B cell (primary cell): Measurements from ENCODE around the gene ZNF776. TPM values are rescaled to one million over a fixed set of nuclear protein-coding genes. Genes with fewer than 3 reads are reported as not detected.

Experiments
- ATAC-seq: fragments of 200-7000 bp; cut with Tn5 transposase; one replicate; pipeline ENCODE4 v1.10.0; 2021; ENCODE audit warnings: low read depth, mild to moderate bottlenecking, moderate number of reproducible peaks, moderate library complexity
- CTCF ChIA-PET: fragments of 350-600 bp; sonication (Branson Sonifier 250); formaldehyde crosslinking; loops from one replicate; lab custom pipeline; 2021; ENCODE audit warnings: antibody characterized with exemption, inconsistent platforms; lab: Charles Lee
- POLR2A ChIA-PET: fragments of 350-600 bp; sonication (Branson Sonifier 250); formaldehyde crosslinking; loops from one replicate; lab custom pipeline; 2021; ENCODE audit warnings: antibody characterized with exemption; lab: Charles Lee
- DNase-seq: peaks from one replicate; pipeline ENCODE4 v3.0.0; 2013
- H2AFZ ChIP-seq: 2 replicates; pipeline ENCODE4 v1.6.1; 2012; ENCODE audit warnings: mild to moderate bottlenecking, low read depth, low read length; ENCODE audit not compliant: insufficient read depth, poor library complexity, severe bottlenecking
- H3K27ac ChIP-seq, 2 donors: 1 replicate in 1 of 2; 2 replicates in 1 of 2; pipeline ENCODE4 v1.5.1; 2012 to 2013; ENCODE audit warnings: low read length in 2 of 2, mild to moderate bottlenecking in 2 of 2, moderate library complexity in 1 of 2
- H3K27me3 ChIP-seq, 4 experiments: fragments of 200-600 bp in 1 of 4; sonication (generic) in 1 of 4; replicated peaks in 1 of 4; 1 replicate in 2 of 4; 2 replicates in 2 of 4; pipeline versions ENCODE4 v1.6.1 to v1.7.0; 2013 to 2016; ENCODE audit warnings: low read length in 3 of 4, mild to moderate bottlenecking in 2 of 4, mixed read lengths in 1 of 4, moderate library complexity in 1 of 4; ENCODE audit not compliant: insufficient read depth in 4 of 4, control insufficient read depth in 3 of 4; ENCODE audit errors: control extremely low read depth in 1 of 4
- H3K36me3 ChIP-seq, 2 experiments: replicated peaks in 1 of 2; 1 replicate in 1 of 2; 2 replicates in 1 of 2; pipeline versions ENCODE4 v1.6.1 to v1.7.1; 2013; ENCODE audit warnings: low read length in 1 of 2; ENCODE audit not compliant: insufficient read depth in 2 of 2, control insufficient read depth in 1 of 2; ENCODE audit errors: control extremely low read depth in 1 of 2, extremely low read depth in 1 of 2
- H3K4me1 ChIP-seq, 2 donors: fragments of 200-600 bp in 1 of 2; sonication (generic) in 1 of 2; 1 replicate in 1 of 2; 2 replicates in 1 of 2; pipeline versions ENCODE4 v1.5.1 to v1.6.1; 2013 to 2017; ENCODE audit warnings: low read length in 2 of 2; ENCODE audit not compliant: control insufficient read depth in 2 of 2, insufficient read depth in 2 of 2
- H3K4me2 ChIP-seq: replicated peaks from 2 replicates; pipeline ENCODE3; 2012; ENCODE audit warnings: mild to moderate bottlenecking, low read depth, low read length; ENCODE audit not compliant: poor library complexity, severe bottlenecking
- H3K4me3 ChIP-seq, 5 experiments: fragments of 200-600 bp in 1 of 5; sonication (generic) in 1 of 5; 1 replicate in 3 of 5; 2 replicates in 2 of 5; pipeline versions ENCODE4 v1.5.1 to v1.7.0; 2011 to 2016; ENCODE audit warnings: low read length in 4 of 5, mild to moderate bottlenecking in 4 of 5, low read depth in 2 of 5, control low read depth in 1 of 5, moderate library complexity in 1 of 5; ENCODE audit not compliant: insufficient read depth in 1 of 5; ENCODE audit errors: control extremely low read depth in 1 of 5, extremely low read depth in 1 of 5
- H3K79me2 ChIP-seq: fragments of 200-600 bp; sonication (generic); one replicate; pipeline ENCODE4 v1.6.0; 2016; ENCODE audit warnings: low read length; ENCODE audit not compliant: control insufficient read depth, insufficient read depth
- H3K9ac ChIP-seq: fragments of 200-600 bp; sonication (generic); 2 replicates; pipeline ENCODE4 v1.6.1; 2017; ENCODE audit warnings: mild to moderate bottlenecking, low read length, moderate library complexity
- H3K9me3 ChIP-seq, 3 donors: one replicate each; pipeline versions ENCODE4 v1.6.1 to v1.7.1; 2013; ENCODE audit warnings: low read length in 2 of 3; ENCODE audit not compliant: control insufficient read depth in 2 of 3, insufficient read depth in 1 of 3; ENCODE audit errors: control extremely low read depth in 1 of 3
- H4K20me1 ChIP-seq: 2 replicates; pipeline ENCODE4 v1.6.0; 2012; ENCODE audit warnings: mild to moderate bottlenecking, low read length; ENCODE audit not compliant: insufficient read depth, control insufficient read depth, poor library complexity, severe bottlenecking
- H3K27ac Mint-ChIP-seq: one replicate; pipeline ENCODE4 v1.8.0; 2021; ENCODE audit warnings: mixed read lengths
- H3K27me3 Mint-ChIP-seq: one replicate; pipeline ENCODE4 v1.8.0; 2021; ENCODE audit warnings: mixed read lengths
- H3K4me1 Mint-ChIP-seq: one replicate; pipeline ENCODE4 v1.8.0; 2021; ENCODE audit warnings: mixed read lengths
- H3K4me3 Mint-ChIP-seq: one replicate; pipeline ENCODE4 v1.8.0; 2021; ENCODE audit warnings: mixed read lengths
- H3K9me3 Mint-ChIP-seq: one replicate; pipeline ENCODE4 v1.8.0; 2022; ENCODE audit warnings: mixed read lengths; ENCODE audit not compliant: insufficient read depth
- EZH2 ChIP-seq: IDR thresholded peaks from 2 replicates; pipeline ENCODE4 v1.6.1; 2012; ENCODE audit warnings: borderline replicate concordance, low read depth, mild to moderate bottlenecking, moderate library complexity, low read length; ENCODE audit not compliant: insufficient read depth, poor library complexity, severe bottlenecking
- WGBS: methylation state at CpG from one replicate; pipeline ENCODE4 v1.1.5; 2013; ENCODE audit warnings: missing lambda C conversion rate; ENCODE audit not compliant: insufficient coverage; 5-methylcytosine and 5-hydroxymethylcytosine counted together
- intact Hi-C: fragments of 100-400 bp; cut with micrococcal nuclease; formaldehyde crosslinking; loops from one replicate; pipeline ENCODE4 v1.10.0; 2022
- polyA plus RNA-seq: library from polyadenylated mRNA; depleted of rRNA; stranded (reverse); fragments of >200 nt; gene quantifications from 2 replicates; pipeline ENCODE4 v1.2.3, GENCODE V29; 2012
- total RNA-seq, 2 donors: library from RNA; stranded (reverse); fragments of 120-200 nt in 1 of 2; gene quantifications; 1 replicate in 1 of 2; 2 replicates in 1 of 2; pipeline versions ENCODE4 v1.2.3 to v1.2.4, GENCODE V29; 2013 to 2022
- TF ChIP-seq, protein P1 (sequence below): fragments of 200-600 bp; IDR thresholded peaks from one replicate; pipeline ENCODE4 v1.8.0; 2022; ENCODE audit warnings: antibody characterized with exemption, mild to moderate bottlenecking

ZNF776 gene
- total and polyA plus RNA-seq, 2 donors (not counting 1 experiment from before 2014, with no cell fraction given), result 15.6 to 47.5 TPM

DNA sequence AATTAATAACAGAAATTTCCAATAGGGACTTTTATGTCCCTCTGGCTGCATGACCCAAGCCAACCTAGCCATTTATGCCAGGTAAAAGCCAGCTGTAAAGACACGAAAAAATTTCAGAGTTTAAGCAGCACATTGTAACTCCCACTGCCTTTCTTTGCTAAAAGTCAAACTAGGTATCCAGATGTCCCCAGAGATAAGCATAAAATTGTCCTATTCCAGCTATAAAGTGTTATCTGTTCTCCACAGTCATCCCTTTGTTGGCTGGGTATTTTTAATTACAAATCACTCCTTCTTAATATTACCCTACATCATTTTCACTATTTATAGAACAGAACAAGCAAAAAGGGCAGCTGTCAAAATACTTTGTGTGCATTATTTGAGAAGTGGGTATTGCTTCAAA lies 34.4 kb upstream of the ZNF776 start:
- no peak for DNase-seq
- POLR2A ChIA-PET, result interaction anchor here (1.3 kb wide), 1 partner anchor 30 kb away, joined by 3 read pairs; the partner anchor contains the start of gene ZNF551
- TF ChIP-seq, protein P1, sequence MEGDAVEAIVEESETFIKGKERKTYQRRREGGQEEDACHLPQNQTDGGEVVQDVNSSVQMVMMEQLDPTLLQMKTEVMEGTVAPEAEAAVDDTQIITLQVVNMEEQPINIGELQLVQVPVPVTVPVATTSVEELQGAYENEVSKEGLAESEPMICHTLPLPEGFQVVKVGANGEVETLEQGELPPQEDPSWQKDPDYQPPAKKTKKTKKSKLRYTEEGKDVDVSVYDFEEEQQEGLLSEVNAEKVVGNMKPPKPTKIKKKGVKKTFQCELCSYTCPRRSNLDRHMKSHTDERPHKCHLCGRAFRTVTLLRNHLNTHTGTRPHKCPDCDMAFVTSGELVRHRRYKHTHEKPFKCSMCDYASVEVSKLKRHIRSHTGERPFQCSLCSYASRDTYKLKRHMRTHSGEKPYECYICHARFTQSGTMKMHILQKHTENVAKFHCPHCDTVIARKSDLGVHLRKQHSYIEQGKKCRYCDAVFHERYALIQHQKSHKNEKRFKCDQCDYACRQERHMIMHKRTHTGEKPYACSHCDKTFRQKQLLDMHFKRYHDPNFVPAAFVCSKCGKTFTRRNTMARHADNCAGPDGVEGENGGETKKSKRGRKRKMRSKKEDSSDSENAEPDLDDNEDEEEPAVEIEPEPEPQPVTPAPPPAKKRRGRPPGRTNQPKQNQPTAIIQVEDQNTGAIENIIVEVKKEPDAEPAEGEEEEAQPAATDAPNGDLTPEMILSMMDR, result no peak
- no peak for TF ChIP-seq EZH2
- no peaks in the 10 kb centered on the region for H3K27me3 ChIP-seq
- Mint-ChIP-seq H3K4me3 (no peak overlapping the region), H3K27ac (no peak overlapping the region), H3K4me1 (peaks cover 20% of the 10 kb centered on the region), H3K27me3 (no peaks in the 10 kb centered on the region), H3K9me3 (peaks cover 5% of the 10 kb centered on the region)
- H3K4me2 ChIP-seq, result no peak overlapping the region
- no peak for ATAC-seq
- peaks cover 0 to 23% (median 0%) of the 10 kb centered on the region in 3 donors for H3K9me3 ChIP-seq
- H2AFZ ChIP-seq, result no peak overlapping the region
- no peaks in the 10 kb centered on the region for H4K20me1 ChIP-seq
- CTCF ChIA-PET, result no interaction called here
- no peak overlapping the region for H3K4me3 ChIP-seq
- peaks cover 17% of the 10 kb centered on the region for H3K79me2 ChIP-seq
- H3K36me3 ChIP-seq, result peaks cover 0 to 6% of the 10 kb centered on the region in 2 experiments
- 75% methylated on average over 1 of the region's 1 CpG for WGBS
- H3K27ac ChIP-seq, result no peak overlapping the region
- H3K4me1 ChIP-seq, result peaks cover 10 to 18% of the 10 kb centered on the region in 2 donors
- no peak overlapping the region for H3K9ac ChIP-seq
- intact Hi-C loops, result no loop called here

DNA sequence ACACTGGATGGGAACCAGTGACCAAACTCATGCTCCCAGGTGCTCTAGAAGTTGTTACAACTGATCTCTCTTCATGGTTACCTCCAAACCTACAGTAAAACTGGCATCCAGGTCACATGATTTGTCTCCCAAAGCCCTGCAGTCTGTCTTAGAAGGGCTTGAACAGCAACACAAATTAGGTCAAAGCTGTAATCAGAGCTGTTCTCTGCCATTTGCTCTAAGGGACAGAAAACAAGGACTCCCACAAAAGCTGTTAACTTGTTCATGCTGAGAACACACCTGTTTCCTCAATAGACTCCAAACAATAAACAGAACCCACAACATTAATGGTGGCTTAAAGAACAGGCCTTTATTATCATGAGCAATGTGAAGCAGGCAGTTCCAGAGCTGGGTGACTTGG lies 27.2 kb upstream of the ZNF776 start:
- CTCF ChIA-PET, result interaction anchor here (1.3 kb wide), 1 partner anchor 8 kb away, joined by 4 read pairs; the partner anchor contains the start of gene ZNF671
- H3K4me3 Mint-ChIP-seq, result no peak overlapping the region

More for the DNA sequence above, 27.2 kb upstream of the ZNF776 start:
- DNase-seq (no peak), ATAC-seq (no peak)
- H4K20me1 ChIP-seq, result no peaks in the 10 kb centered on the region
- no peaks in the 10 kb centered on the region for H3K27me3 ChIP-seq
- H3K4me1 Mint-ChIP-seq, result peaks cover 10% of the 10 kb centered on the region
- H3K27me3 Mint-ChIP-seq, result no peaks in the 10 kb centered on the region
- H3K27ac Mint-ChIP-seq, result no peak overlapping the region
- no peak overlapping the region for H3K4me3 ChIP-seq
- H3K9me3 Mint-ChIP-seq, result peaks cover 12% of the 10 kb centered on the region
- POLR2A ChIA-PET, result no interaction called here
- no peaks in the 10 kb centered on the region for H3K4me1 ChIP-seq
- peaks cover 1 to 23% (median 18%) of the 10 kb centered on the region in 3 donors for H3K9me3 ChIP-seq
- no peak overlapping the region for H2AFZ ChIP-seq
- TF ChIP-seq, protein P1, result no peak
- no peak for TF ChIP-seq EZH2
- H3K79me2 ChIP-seq, result peaks cover 11% of the 10 kb centered on the region
- no peak overlapping the region for H3K9ac ChIP-seq
- H3K36me3 ChIP-seq, result peaks cover 12 to 43% of the 10 kb centered on the region in 2 experiments
- no peak overlapping the region for H3K27ac ChIP-seq
- H3K4me2 ChIP-seq, result no peak overlapping the region
- intact Hi-C loops, result no loop called here
